ENCODE measurements around the gene P2RX5.

GRCh38 chr17:3678095-3678820, 17.7 kb downstream of the P2RX5 start:
- TF ChIP-seq, protein P1, sequence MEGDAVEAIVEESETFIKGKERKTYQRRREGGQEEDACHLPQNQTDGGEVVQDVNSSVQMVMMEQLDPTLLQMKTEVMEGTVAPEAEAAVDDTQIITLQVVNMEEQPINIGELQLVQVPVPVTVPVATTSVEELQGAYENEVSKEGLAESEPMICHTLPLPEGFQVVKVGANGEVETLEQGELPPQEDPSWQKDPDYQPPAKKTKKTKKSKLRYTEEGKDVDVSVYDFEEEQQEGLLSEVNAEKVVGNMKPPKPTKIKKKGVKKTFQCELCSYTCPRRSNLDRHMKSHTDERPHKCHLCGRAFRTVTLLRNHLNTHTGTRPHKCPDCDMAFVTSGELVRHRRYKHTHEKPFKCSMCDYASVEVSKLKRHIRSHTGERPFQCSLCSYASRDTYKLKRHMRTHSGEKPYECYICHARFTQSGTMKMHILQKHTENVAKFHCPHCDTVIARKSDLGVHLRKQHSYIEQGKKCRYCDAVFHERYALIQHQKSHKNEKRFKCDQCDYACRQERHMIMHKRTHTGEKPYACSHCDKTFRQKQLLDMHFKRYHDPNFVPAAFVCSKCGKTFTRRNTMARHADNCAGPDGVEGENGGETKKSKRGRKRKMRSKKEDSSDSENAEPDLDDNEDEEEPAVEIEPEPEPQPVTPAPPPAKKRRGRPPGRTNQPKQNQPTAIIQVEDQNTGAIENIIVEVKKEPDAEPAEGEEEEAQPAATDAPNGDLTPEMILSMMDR (conservative IDR thresholded peaks at IDR 0.05 in 1 of 2, IDR thresholded peaks at IDR 0.05 in 1 of 2; ENCODE audit: low read depth in 1 of 2, low read length in 2 of 2), result no peak
- no peak for TF ChIP-seq EZH2 (IDR thresholded peaks at IDR 0.05; ENCODE audit: low read length, missing control alignments)
